Fibroblast of the conjunctiva (primary cell): ENCODE measurements around the gene SUPT3H.
"Not testable (repeated sequence)": the region's sequence is repeated elsewhere in the genome, so short reads cannot be mapped to it uniquely, and the experiment has no call there.

Source experiments
- DNase-seq: peaks from one replicate; pipeline ENCODE4 v3.0.0-alpha.2; 2010; ENCODE audit warnings: low read depth

SUPT3H gene

GRCh38 chr6:45184040-45184439 lies 193.7 kb downstream of the SUPT3H start:
- no peak for DNase-seq

GRCh38 chr6:45176373-45176772 lies 201.4 kb downstream of the SUPT3H start:
- not testable (repeated sequence) for DNase-seq

- no peak for DNase-seq
These were observed 202.5 kb downstream of the SUPT3H start for GRCh38 chr6:45175272-45175671.

- no peak for DNase-seq
These were observed 203.7 kb downstream of the SUPT3H start for GRCh38 chr6:45174045-45174444.

- DNase-seq, result no peak
These were observed 206.4 kb downstream of the SUPT3H start for GRCh38 chr6:45171380-45171779.

GRCh38 chr6:45170309-45170708 lies 207.4 kb downstream of the SUPT3H start:
- no peak for DNase-seq

- no peak for DNase-seq
These were observed 207.9 kb downstream of the SUPT3H start for GRCh38 chr6:45169815-45170214.

- no peak for DNase-seq
These were observed 213.6 kb downstream of the SUPT3H start for GRCh38 chr6:45163952-45164766.

- no peak for DNase-seq
These were observed 217.4 kb downstream of the SUPT3H start for GRCh38 chr6:45160305-45160704.

- DNase-seq, result no peak
These were observed 221.7 kb downstream of the SUPT3H start for GRCh38 chr6:45156075-45156474.

- DNase-seq, result no peak
These were observed 222.3 kb downstream of the SUPT3H start for GRCh38 chr6:45155341-45155894.

- DNase-seq, result no peak
These were observed 223.1 kb downstream of the SUPT3H start for GRCh38 chr6:45154679-45155078.

GRCh38 chr6:45148711-45149341 lies 228.9 kb downstream of the SUPT3H start:
- DNase-seq, result peak; percentile 1

- no peak for DNase-seq
These were observed 229.5 kb downstream of the SUPT3H start for GRCh38 chr6:45148278-45148677.

- not testable (repeated sequence) for DNase-seq
These were observed 232.1 kb downstream of the SUPT3H start for GRCh38 chr6:45145658-45146057.

GRCh38 chr6:45138765-45139164 lies 239.0 kb downstream of the SUPT3H start:
- no peak for DNase-seq

- no peak for DNase-seq
These were observed 241.2 kb downstream of the SUPT3H start for GRCh38 chr6:45136495-45136894.

GRCh38 chr6:45132658-45133294 lies 245.0 kb downstream of the SUPT3H start:
- DNase-seq, result no peak

GRCh38 chr6:45132059-45132458 lies 245.7 kb downstream of the SUPT3H start:
- peak; percentile 3 for DNase-seq

GRCh38 chr6:45129051-45129450 lies 248.7 kb downstream of the SUPT3H start:
- DNase-seq, result no peak

- DNase-seq, result no peak
These were observed 250.5 kb downstream of the SUPT3H start for GRCh38 chr6:45127185-45127584.

GRCh38 chr6:45126033-45126432 lies 251.7 kb downstream of the SUPT3H start:
- no peak for DNase-seq

GRCh38 chr6:45123023-45123422 lies 254.7 kb downstream of the SUPT3H start:
- no peak for DNase-seq
